HepG2 (cell line): ENCODE measurements around the gene PTPRD.

Source experiments
- ATF7-NPFF ChIP-seq: sonication (generic); formaldehyde crosslinking; IDR thresholded peaks from 2 replicates; pipeline ENCODE4 v1.8.1; 2023; ENCODE audit warnings: mild to moderate bottlenecking, low read depth, missing genetic modification reagents, moderate library complexity
- E2F2 ChIP-seq: sonication (generic); formaldehyde crosslinking; IDR thresholded peaks from 2 replicates; pipeline ENCODE4 v1.4.0; 2020; ENCODE audit warnings: missing genetic modification reagents, borderline replicate concordance
- EP300 ChIP-seq, 3 experiments: sonication (generic) in 1 of 3; formaldehyde crosslinking in 1 of 3; IDR thresholded peaks; 2 replicates each; pipeline versions ENCODE4 v1.5.1 to v1.6.1; 2011 to 2020; ENCODE audit warnings: low read depth in 2 of 3, low read length in 2 of 3, borderline replicate concordance in 1 of 3, improper control_type of control experiment in 1 of 3, mild to moderate bottlenecking in 1 of 3, missing genetic modification reagents in 1 of 3, moderate library complexity in 1 of 3
- FOSL1 ChIP-seq: sonication (generic); formaldehyde crosslinking; IDR thresholded peaks from 2 replicates; pipeline ENCODE4 v1.9.0; 2021; ENCODE audit warnings: missing genetic modification reagents, borderline replicate concordance
- KMT2B ChIP-seq: IDR thresholded peaks from 2 replicates; pipeline ENCODE4 v1.6.1; 2016; ENCODE audit warnings: missing genetic modification reagents, missing compliant biosample characterization
- PAX8 ChIP-seq: sonication (generic); formaldehyde crosslinking; IDR thresholded peaks from 2 replicates; pipeline ENCODE4 v1.8.0; 2022; ENCODE audit warnings: mild to moderate bottlenecking, missing genetic modification reagents, borderline replicate concordance
- POLR2A ChIP-seq, 2 experiments: IDR thresholded peaks; 2 replicates each; pipeline ENCODE4 v1.6.1; 2011; ENCODE audit warnings: low read depth in 2 of 2, low read length in 2 of 2, mild to moderate bottlenecking in 1 of 2, moderate library complexity in 1 of 2; ENCODE audit not compliant: insufficient read depth in 1 of 2
- PPARG ChIP-seq: conservative IDR thresholded peaks from 2 replicates; pipeline ENCODE4 v1.6.1; 2016; ENCODE audit warnings: missing biosample characterization, missing genetic modification reagents
- PREB ChIP-seq: sonication (generic); formaldehyde crosslinking; IDR thresholded peaks from 2 replicates; pipeline ENCODE4 v1.4.0; 2020; ENCODE audit warnings: missing genetic modification reagents
- THYN1 ChIP-seq: sonication (generic); formaldehyde crosslinking; IDR thresholded peaks from 2 replicates; pipeline ENCODE4 v1.8.1; 2023; ENCODE audit warnings: low read depth, mild to moderate bottlenecking, moderate library complexity, missing genetic modification reagents, borderline replicate concordance

- TF ChIP-seq PAX8 (CRISPR knock-in tag): no peak
- no peak for TF ChIP-seq THYN1 (CRISPR knock-in tag)
- TF ChIP-seq PREB (CRISPR knock-in tag): no peak
- no peak for TF ChIP-seq E2F2 (CRISPR knock-in tag)
- no peak for TF ChIP-seq FOSL1 (CRISPR knock-in tag)
- TF ChIP-seq KMT2B (CRISPR knock-in tag): no peak
- no peak for TF ChIP-seq EP300 (IDR thresholded peaks at IDR 0.05; ENCODE audit: low read depth in 2 of 2, low read length in 2 of 2)
- no peak for TF ChIP-seq EP300 (CRISPR knock-in tag; IDR thresholded peaks at IDR 0.05; ENCODE audit: borderline replicate concordance)
- TF ChIP-seq PPARG (CRISPR knock-in tag): no peak
- no peak for TF ChIP-seq ATF7-NPFF (CRISPR knock-in tag)
- no peak for TF ChIP-seq POLR2A (IDR thresholded peaks at IDR 0.05; ENCODE audit: insufficient read depth in 1 of 2, low read depth in 2 of 2, low read length in 2 of 2)
Measured at GRCh38 chr9:10007356-10007755, 605.4 kb downstream of the PTPRD start.
